Progenitor cell of endocrine pancreas (in vitro differentiated cells): Measurements from ENCODE around the gene ALG12. TPM values are rescaled to one million over a fixed set of nuclear protein-coding genes. Genes with fewer than 3 reads are reported as not detected.

Source experiments
- DNase-seq: peaks from one replicate; pipeline ENCODE4 v3.0.0; 2021; ENCODE audit warnings: low spot score; ENCODE audit not compliant: unreplicated experiment
- H3K27ac Mint-ChIP-seq: 2 replicates; pipeline ENCODE4 v1.8.0; 2021; ENCODE audit warnings: mild to moderate bottlenecking, moderate library complexity, mixed read lengths
- H3K27me3 Mint-ChIP-seq: 2 replicates; pipeline ENCODE4 v1.8.0; 2021; ENCODE audit warnings: mixed read lengths
- H3K36me3 Mint-ChIP-seq: 2 replicates; pipeline ENCODE4 v1.8.0; 2022; ENCODE audit warnings: mixed read lengths; ENCODE audit not compliant: insufficient read depth
- H3K4me1 Mint-ChIP-seq: 2 replicates; pipeline ENCODE4 v1.8.0; 2021; ENCODE audit warnings: low read depth, mixed read lengths
- H3K4me3 Mint-ChIP-seq: 2 replicates; pipeline ENCODE4 v1.8.0; 2021; ENCODE audit warnings: low read depth, mild to moderate bottlenecking, moderate library complexity, mixed read lengths
- H3K9me3 Mint-ChIP-seq: 2 replicates; pipeline ENCODE4 v1.8.0; 2021; ENCODE audit warnings: low read depth, mixed read lengths
- CTCF ChIP-seq: fragments of 200-600 bp; sonication (generic); IDR thresholded peaks from one replicate; pipeline ENCODE4 v1.5.0; 2021; ENCODE audit warnings: antibody characterized with exemption, mild to moderate bottlenecking; ENCODE audit not compliant: unreplicated experiment
- total RNA-seq: library from RNA; stranded (reverse); gene quantifications from 2 replicates; pipeline ENCODE4 v1.2.1, GENCODE V29; 2021

ALG12 gene
- total RNA-seq, 1 donor from 2014 or later, result 25.7 TPM

GRCh38 chr22:49911881-49912625 is 6.2 kb downstream of the ALG12 start:
- no peaks in the 10 kb centered on the region for H3K9me3 Mint-ChIP-seq

GRCh38 chr22:49910229-49911155 is 7.7 kb downstream of the ALG12 start:
- TF ChIP-seq CTCF, result no peak
- Mint-ChIP-seq H3K4me1 (no peaks in the 10 kb centered on the region), H3K9me3 (no peaks in the 10 kb centered on the region), H3K27me3 (no peaks in the 10 kb centered on the region), H3K4me3 (no peak overlapping the region), H3K27ac (no peak overlapping the region), H3K36me3 (peaks cover 5% of the 10 kb centered on the region)
- no peak for DNase-seq

More at GRCh38 chr22:49911881-49912625, 6.2 kb downstream of the ALG12 start:
- H3K27ac Mint-ChIP-seq, result no peak overlapping the region
- H3K27me3 Mint-ChIP-seq, result no peaks in the 10 kb centered on the region
- H3K36me3 Mint-ChIP-seq, result peaks cover 5% of the 10 kb centered on the region
- DNase-seq, result no peak
- H3K4me1 Mint-ChIP-seq, result no peaks in the 10 kb centered on the region
- H3K4me3 Mint-ChIP-seq, result no peak overlapping the region
- no peak for TF ChIP-seq CTCF

GRCh38 chr22:49909476-49910205 is 8.6 kb downstream of the ALG12 start:
- H3K4me3 Mint-ChIP-seq, result no peak overlapping the region
- no peak for TF ChIP-seq CTCF
- no peaks in the 10 kb centered on the region for H3K27me3 Mint-ChIP-seq
- DNase-seq, result no peak
- no peak overlapping the region for H3K27ac Mint-ChIP-seq
- H3K36me3 Mint-ChIP-seq, result peaks cover 5% of the 10 kb centered on the region
- H3K4me1 Mint-ChIP-seq, result no peaks in the 10 kb centered on the region
- no peaks in the 10 kb centered on the region for H3K9me3 Mint-ChIP-seq

- Mint-ChIP-seq H3K36me3 (peaks cover 5% of the 10 kb centered on the region), H3K27ac (no peak overlapping the region)
These were observed 10.4 kb downstream of the ALG12 start for GRCh38 chr22:49907807-49908206.

More at GRCh38 chr22:49907807-49908206, 10.4 kb downstream of the ALG12 start:
- Mint-ChIP-seq H3K9me3 (no peaks in the 10 kb centered on the region), H3K4me3 (no peak overlapping the region), H3K4me1 (no peaks in the 10 kb centered on the region), H3K27me3 (no peaks in the 10 kb centered on the region)
- DNase-seq, result no peak
- TF ChIP-seq CTCF, result no peak
